DOHH2 (cell line): Measurements from ENCODE around the gene RPS14.

ENCODE experiments used
- CTCF ChIP-seq: fragments of 200-600 bp; sonication (generic); IDR thresholded peaks from one replicate; pipeline ENCODE4 v1.5.1; 2014; ENCODE audit warnings: antibody characterized with exemption, mild to moderate bottlenecking, low read depth, low read length; ENCODE audit not compliant: poor library complexity, severe bottlenecking
- EZH2phosphoT487 ChIP-seq: fragments of 200-600 bp; sonication (generic); IDR thresholded peaks from 2 replicates; pipeline ENCODE4 v1.6.1; 2017; ENCODE audit warnings: borderline replicate concordance, mild to moderate bottlenecking, antibody characterized with exemption, low read length, moderate library complexity, mixed read lengths

- no peak for TF ChIP-seq CTCF
- no peak for TF ChIP-seq EZH2phosphoT487
Observed at GRCh38 chr5:150465927-150466326, 16.4 kb upstream of the RPS14 start.
